ENCODE results near the gene BHLHA15. TPM values are rescaled to one million over a fixed set of nuclear protein-coding genes. Genes with fewer than 3 reads are reported as not detected.

The BHLHA15 gene
- total RNA-seq, 1 experiment from 2014 or later, result 1.8 TPM

DNA sequence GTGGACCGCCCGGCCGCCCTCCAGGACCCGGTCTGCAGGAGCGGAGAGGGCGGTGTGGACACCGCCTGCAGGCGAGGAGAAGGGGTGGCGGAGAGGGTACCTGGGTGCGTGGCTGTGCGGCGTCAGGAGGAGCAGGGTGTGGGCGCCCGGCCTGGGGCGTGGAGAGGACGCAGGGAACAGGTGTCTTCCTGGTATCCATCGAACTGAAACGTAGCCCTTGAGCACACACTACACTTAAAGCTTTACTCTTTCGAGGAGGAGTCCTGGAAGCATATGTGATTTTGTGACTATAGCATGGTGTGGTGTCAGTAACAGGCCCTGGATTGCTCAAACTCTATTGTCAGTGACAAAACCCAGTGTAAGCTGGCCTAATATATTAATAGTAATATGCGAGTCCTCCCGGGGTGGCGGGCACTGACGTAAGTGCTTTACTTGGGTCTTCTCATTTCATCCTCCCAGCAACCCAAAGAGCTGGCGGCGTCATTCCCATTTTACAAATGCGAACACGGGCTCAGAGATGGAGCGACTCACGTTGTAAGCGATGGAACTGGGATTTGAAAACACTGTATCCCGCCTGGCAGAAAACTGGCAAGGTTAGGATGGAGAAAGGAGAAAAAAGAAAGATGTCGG, 41.3 kb downstream of the BHLHA15 start:
- Mint-ChIP-seq H3K4me1 (ENCODE audit: low read depth, unreplicated experiment) (peaks cover 8% of the 10 kb centered on the region), H3K36me3 (ENCODE audit: insufficient read depth, unreplicated experiment) (peaks cover 17% of the 10 kb centered on the region), H3K9me3 (ENCODE audit: low read depth, unreplicated experiment) (no peaks in the 10 kb centered on the region), H3K4me3 (ENCODE audit: low read depth, unreplicated experiment) (peak overlapping the region; percentile 100), H3K27me3 (ENCODE audit: unreplicated experiment) (no peaks in the 10 kb centered on the region), H3K27ac (ENCODE audit: unreplicated experiment) (peak overlapping the region; percentile 82)
- CTCF ChIA-PET, result interaction anchor here (0.6 to 0.7 kb wide), 2 partner anchors 11 to 19 kb away, joined by 3 read pairs; no protein-coding TSS in a partner anchor
- intact Hi-C loops (cut with micrococcal nuclease; ENCODE audit: unreplicated experiment), result no loop called here
- TF ChIP-seq, protein P1, sequence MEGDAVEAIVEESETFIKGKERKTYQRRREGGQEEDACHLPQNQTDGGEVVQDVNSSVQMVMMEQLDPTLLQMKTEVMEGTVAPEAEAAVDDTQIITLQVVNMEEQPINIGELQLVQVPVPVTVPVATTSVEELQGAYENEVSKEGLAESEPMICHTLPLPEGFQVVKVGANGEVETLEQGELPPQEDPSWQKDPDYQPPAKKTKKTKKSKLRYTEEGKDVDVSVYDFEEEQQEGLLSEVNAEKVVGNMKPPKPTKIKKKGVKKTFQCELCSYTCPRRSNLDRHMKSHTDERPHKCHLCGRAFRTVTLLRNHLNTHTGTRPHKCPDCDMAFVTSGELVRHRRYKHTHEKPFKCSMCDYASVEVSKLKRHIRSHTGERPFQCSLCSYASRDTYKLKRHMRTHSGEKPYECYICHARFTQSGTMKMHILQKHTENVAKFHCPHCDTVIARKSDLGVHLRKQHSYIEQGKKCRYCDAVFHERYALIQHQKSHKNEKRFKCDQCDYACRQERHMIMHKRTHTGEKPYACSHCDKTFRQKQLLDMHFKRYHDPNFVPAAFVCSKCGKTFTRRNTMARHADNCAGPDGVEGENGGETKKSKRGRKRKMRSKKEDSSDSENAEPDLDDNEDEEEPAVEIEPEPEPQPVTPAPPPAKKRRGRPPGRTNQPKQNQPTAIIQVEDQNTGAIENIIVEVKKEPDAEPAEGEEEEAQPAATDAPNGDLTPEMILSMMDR (IDR thresholded peaks at IDR 0.05; ENCODE audit: unreplicated experiment), result no peak
- no peak for DNase-seq
- TSS peak; percentile 55 for BruUV-seq (replicated peaks)

DNA sequence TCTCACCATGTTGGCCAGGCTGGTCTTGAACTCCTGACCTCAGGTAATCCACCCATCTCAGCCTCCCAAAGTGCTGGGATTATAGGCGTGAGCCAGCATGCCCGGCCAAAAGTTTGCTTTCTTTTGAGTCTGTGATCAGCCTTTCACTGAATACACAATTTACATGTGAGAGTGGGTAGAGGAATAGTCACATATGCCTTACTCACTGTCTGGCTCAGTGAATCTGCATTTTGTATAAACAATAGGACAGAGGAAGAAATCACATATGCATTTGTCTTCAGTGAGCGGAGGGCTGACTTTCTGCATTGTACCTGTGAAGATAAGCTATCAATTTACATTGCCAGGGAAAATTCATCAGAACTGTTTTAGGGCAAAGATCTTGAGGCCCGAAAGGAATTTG, 43.3 kb downstream of the BHLHA15 start:
- Mint-ChIP-seq H3K27me3 (ENCODE audit: unreplicated experiment) (no peaks in the 10 kb centered on the region), H3K27ac (ENCODE audit: unreplicated experiment) (no peak overlapping the region), H3K36me3 (ENCODE audit: insufficient read depth, unreplicated experiment) (peaks cover 17% of the 10 kb centered on the region), H3K4me3 (ENCODE audit: low read depth, unreplicated experiment) (no peak overlapping the region), H3K9me3 (ENCODE audit: low read depth, unreplicated experiment) (no peaks in the 10 kb centered on the region), H3K4me1 (ENCODE audit: low read depth, unreplicated experiment) (no peaks in the 10 kb centered on the region)
- DNase-seq, result no peak
- CTCF ChIA-PET, result interaction anchor here (0.7 kb wide), 1 partner anchor 24 kb away, joined by 5 read pairs; no protein-coding TSS in a partner anchor
- no TSS peak for BruUV-seq (replicated peaks)
- intact Hi-C loops (cut with micrococcal nuclease; ENCODE audit: unreplicated experiment), result no loop called here
- TF ChIP-seq, protein P1 (IDR thresholded peaks at IDR 0.05; ENCODE audit: unreplicated experiment), result no peak

DNA sequence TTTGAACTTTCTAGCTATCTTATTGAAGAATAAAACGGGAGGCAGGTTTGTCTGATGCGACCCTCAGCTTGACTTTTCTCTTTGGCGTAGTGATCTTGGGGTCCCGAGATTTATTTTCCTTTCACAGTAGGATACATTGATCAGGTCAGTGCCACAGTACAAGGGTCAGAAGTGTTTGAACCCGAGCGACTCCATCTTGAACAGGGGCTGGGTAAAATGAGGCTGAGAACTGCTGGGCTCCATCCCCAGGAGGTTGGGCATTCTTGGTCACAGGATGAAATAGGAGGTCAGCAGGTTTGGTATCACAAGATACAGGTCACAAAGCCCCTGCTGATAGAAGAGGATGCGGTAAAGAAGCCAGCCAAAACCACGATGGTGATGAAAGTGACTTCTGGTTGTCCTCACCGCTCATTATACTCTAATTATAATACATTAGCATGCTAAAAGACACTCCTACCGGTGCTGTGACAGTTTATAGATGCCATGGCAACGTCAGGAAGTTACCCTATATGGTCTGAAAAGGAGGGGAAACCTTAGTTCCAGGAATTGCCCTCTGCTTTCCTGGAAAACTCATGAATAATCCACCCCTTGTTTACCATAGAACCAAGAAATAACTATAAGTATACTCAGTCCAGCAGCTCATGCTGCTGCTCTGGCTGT, 43.8 kb downstream of the BHLHA15 start:
- CTCF ChIA-PET, result interaction anchor here (0.7 kb wide), 1 partner anchor 25 kb away, joined by 5 read pairs; no protein-coding TSS in a partner anchor
- Mint-ChIP-seq H3K9me3 (ENCODE audit: low read depth, unreplicated experiment) (no peaks in the 10 kb centered on the region), H3K27me3 (ENCODE audit: unreplicated experiment) (no peaks in the 10 kb centered on the region), H3K27ac (ENCODE audit: unreplicated experiment) (no peak overlapping the region), H3K36me3 (ENCODE audit: insufficient read depth, unreplicated experiment) (peaks cover 17% of the 10 kb centered on the region), H3K4me3 (ENCODE audit: low read depth, unreplicated experiment) (no peak overlapping the region), H3K4me1 (ENCODE audit: low read depth, unreplicated experiment) (no peaks in the 10 kb centered on the region)
- TF ChIP-seq, protein P1 (IDR thresholded peaks at IDR 0.05; ENCODE audit: unreplicated experiment), result no peak
- DNase-seq, result no peak
- BruUV-seq (replicated peaks), result no TSS peak
- intact Hi-C loops (cut with micrococcal nuclease; ENCODE audit: unreplicated experiment), result no loop called here

DNA sequence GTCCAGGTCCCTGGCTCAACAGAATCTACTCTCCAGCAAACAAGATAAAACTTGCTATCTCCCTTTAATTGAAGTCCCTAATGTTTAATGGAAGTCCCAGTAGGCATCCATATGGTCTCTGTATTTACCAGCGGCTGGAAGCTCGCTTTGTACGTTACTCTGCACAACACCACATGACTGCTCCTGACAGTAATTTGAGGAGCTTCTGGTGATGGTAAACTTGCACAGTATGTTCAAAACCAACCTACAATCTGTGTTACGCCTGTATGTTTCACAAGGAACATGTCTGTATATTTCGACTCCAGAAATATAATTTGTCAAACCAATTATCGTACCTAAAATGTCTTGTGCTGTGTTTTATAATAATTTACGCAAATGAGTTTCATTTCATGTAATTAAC, 45.2 kb downstream of the BHLHA15 start:
- intact Hi-C loops (cut with micrococcal nuclease; ENCODE audit: unreplicated experiment), result no loop called here
- Mint-ChIP-seq H3K4me3 (ENCODE audit: low read depth, unreplicated experiment) (no peak overlapping the region), H3K9me3 (ENCODE audit: low read depth, unreplicated experiment) (no peaks in the 10 kb centered on the region), H3K4me1 (ENCODE audit: low read depth, unreplicated experiment) (no peaks in the 10 kb centered on the region), H3K27me3 (ENCODE audit: unreplicated experiment) (no peaks in the 10 kb centered on the region), H3K36me3 (ENCODE audit: insufficient read depth, unreplicated experiment) (peaks cover 13% of the 10 kb centered on the region), H3K27ac (ENCODE audit: unreplicated experiment) (no peak overlapping the region)
- BruUV-seq (replicated peaks), result no TSS peak
- TF ChIP-seq, protein P1 (IDR thresholded peaks at IDR 0.05; ENCODE audit: unreplicated experiment), result no peak
- CTCF ChIA-PET, result interaction anchor here (0.5 kb wide), 1 partner anchor 14 kb away, joined by 3 read pairs; no protein-coding TSS in a partner anchor
- no peak for DNase-seq
